Measurements from ENCODE around the gene C2CD3.

DNA sequence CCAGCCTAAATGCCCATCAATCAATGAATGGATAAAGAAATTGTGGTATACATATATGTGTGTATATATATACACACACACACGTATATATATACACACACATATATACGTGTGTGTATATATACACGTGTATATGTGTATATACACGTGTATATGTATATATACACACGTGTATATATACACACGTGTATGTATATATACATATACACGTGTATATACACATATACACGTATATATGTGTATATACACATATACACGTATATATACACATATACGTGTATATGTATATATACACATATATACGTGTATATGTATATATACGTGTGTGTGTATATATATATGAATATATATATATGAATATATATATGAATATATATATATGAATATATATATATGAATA lies 54.1 kb downstream of the C2CD3 start:
- TF ChIP-seq EZH2 (IDR thresholded peaks at IDR 0.05; ENCODE audit: insufficient read depth, poor library complexity, severe bottlenecking), result no peak
- TF ChIP-seq EZH2phosphoT487 (IDR thresholded peaks at IDR 0.05; ENCODE audit: insufficient read depth, low read depth), result no peak
